ENCODE measurements around the gene MICA.
A peak's percentile ranks its signal among the peaks of the same experiment; 100 is the strongest.

Gene MICA

DNA sequence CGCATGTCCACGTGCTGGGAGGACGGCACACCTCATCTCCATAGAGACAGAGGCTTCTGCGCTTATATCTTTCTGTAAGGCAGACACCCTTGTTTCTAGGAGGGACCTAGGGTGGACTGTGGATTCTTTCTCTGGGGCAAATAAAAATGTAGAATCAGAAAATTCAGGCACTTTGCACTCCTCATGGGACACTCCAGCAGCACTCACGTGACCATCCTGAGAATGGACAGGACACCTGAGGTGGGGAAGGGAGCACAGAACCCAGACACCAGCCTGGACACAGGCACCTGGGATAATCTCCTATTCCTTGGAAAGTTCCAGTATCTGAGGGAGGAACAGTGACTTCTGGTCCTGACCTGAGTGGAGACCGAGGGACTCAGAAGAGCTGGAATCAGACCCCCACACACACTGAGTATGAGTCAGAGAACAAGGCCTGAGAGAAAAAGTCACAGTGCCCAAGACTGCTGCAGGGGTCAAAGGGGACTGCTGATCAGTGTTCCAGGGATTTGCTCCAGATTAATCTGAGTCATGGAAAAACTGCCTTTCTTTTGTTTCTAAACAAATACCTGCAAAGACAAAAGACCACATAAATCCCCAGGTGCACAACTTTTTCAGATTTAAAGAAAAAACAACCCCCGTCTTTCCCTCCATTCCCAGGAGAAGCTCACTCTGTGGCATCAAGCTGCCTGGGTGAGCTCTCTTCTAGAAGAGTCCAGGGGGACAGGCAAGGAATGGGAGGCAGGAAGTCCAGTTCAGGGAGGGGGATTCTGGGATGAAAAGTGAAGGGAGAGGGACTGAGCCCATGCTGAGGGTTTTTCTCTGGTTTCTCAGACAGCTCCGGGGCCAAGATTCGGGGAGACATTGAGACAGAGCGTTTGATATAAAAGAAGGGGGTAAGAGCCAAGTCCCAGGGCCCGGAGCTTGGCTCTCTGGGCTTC lies 58.9 kb downstream of the MICA start:
- no peak for DNase-seq

DNA sequence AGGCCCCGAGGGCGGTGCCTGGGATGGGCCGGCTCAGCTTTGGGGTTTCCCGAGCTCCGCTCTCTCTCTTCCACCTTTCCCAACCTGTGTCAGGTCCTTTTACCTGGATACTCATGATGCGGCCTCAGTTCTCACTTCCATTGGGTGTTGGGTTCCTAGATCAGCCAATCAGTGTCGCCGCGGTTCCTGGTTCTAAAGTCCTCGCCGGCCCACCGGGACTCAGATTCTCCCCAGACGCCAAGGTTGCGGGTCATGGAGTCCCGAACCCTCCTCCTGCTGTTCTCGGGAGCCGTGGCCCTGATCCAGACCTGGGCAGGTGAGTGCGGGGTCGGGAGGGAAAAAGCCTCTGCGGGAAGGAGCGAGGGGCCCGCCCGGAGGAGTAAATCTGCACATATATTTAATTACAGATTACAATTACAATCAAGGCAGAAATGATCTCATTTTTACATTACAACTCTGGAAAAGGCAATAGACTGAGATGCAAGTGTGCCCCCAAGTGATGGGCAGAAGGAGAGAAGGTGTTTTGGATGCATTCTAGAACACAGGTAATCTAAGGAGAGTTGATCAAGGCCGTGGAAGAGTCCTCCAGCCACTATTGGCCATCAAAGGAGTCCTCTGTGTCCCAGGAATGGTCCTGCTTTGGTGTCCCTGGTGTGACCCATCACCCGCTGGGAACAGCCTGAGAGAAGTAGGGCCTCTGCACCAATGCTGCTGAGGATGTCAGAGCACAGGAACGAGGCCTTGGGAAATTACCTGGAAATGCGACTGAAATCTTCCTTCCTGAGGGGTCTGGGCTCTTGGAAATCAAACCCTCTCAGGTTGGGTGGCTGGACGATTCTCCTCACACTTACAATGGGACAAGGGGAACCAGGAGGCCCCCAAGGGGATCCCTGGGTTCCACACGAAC lies 59.8 kb downstream of the MICA start:
- DNase-seq = peak; percentile 87

DNA sequence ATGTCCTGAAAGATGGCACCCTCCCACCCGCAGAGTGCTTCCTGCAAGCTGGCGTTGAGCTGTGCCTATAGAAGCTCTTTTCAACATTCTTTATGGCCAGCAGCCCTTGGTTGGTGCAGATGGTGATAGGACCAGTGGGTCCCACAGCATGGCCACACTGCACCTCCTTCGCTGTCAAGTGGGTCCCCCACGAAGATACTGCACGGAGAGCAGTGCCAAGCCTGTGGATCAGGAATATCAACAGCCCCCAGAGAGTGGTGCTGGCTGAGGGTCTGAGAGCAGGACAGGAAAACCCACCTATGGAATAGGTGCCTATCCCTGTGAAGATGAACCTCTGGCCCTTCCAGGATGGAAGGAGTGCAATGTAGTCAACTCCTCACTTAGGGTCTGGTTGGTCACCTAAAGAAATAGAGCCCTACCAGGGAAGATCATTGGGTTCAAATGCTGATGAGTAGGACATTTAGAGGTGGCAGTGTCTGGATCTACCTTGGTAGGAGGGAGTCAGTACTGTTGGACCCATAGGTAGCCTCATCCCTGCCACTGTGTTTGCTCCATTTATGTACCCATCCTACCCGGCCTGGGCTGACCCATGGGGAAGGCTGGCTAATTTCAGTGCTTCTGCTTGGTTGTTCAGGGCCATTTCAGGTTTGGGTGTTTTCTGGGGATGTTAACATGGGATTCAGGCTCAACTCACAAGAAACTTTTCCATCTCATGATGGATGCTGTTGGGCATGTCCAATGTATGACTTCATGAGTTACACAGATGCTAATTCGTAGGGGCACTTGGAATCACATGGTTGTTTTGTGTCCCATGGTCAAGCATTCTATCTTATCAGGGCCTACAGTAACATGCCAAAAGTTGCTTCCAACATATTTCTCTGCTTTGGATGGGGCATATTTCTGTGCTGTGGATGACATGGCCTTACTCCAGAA lies 61.1 kb downstream of the MICA start:
- no peak for DNase-seq
